GM12878 (cell line): ENCODE results near the gene UGT2B10. TPM values are rescaled to one million over a fixed set of nuclear protein-coding genes. Genes with fewer than 3 reads are reported as not detected.

Experiments used
- ATAC-seq: fragments of 200-7000 bp; cut with Tn5 transposase; 3 replicates; pipeline ENCODE4 v1.9.1; 2020; ENCODE audit warnings: mild to moderate bottlenecking, moderate library complexity
- BruUV-seq: library from RNA; stranded (reverse); fragments of 400-500 nt; replicated peaks from 2 replicates; lab custom pipeline; 2021; lab: Mats Ljungman, UMichigan
- CTCF ChIA-PET: fragments of 300-600 bp; sonication (Branson Sonifier 250); formaldehyde crosslinking; extraction: SDS; loops from one replicate; lab custom pipeline; 2021; ENCODE audit warnings: inconsistent platforms; lab: Yijun Ruan, JAX
- POLR2A ChIA-PET: fragments of 350-600 bp; formaldehyde crosslinking; extraction: SDS; loops from one replicate; lab custom pipeline; 2021; ENCODE audit warnings: inconsistent platforms; lab: Charles Lee
- RAD21 ChIA-PET: fragments of 300-600 bp; sonication (Branson Sonifier 250); formaldehyde crosslinking; loops from one replicate; lab custom pipeline; 2023; ENCODE audit warnings: antibody characterized with exemption; ENCODE audit not compliant: unreplicated experiment; lab: Charles Lee
- SMC1A ChIA-PET: fragments of 300-600 bp; sonication (Branson Sonifier 250); formaldehyde crosslinking; loops from one replicate; lab custom pipeline; 2023; ENCODE audit not compliant: unreplicated experiment, uncharacterized antibody; lab: Charles Lee
- DNase-seq: peaks from one replicate; pipeline ENCODE4 v3.0.0-alpha.2; 2011; ENCODE audit warnings: low read depth, low spot score
- FAIRE-seq: peaks from 3 replicates; lab custom pipeline; 2011; peaks lifted over from hg19 to GRCh38; lab: Jason Lieb, UNC
- H2AFZ ChIP-seq: 2 replicates; pipeline ENCODE4 v1.6.0; 2011; ENCODE audit warnings: low read depth, low read length, control low read depth; ENCODE audit not compliant: control insufficient read depth
- H3K27ac ChIP-seq: 2 replicates; pipeline ENCODE4 v1.5.1; 2011; ENCODE audit warnings: control low read depth; ENCODE audit not compliant: control insufficient read depth, insufficient read depth
- H3K27me3 ChIP-seq, 2 experiments: replicated peaks in 1 of 2; 2 replicates each; pipeline versions ENCODE4 v1.6.0 to v1.6.1; 2011; ENCODE audit warnings: low read length in 1 of 2; ENCODE audit not compliant: control insufficient read depth in 2 of 2, insufficient read depth in 2 of 2
- H3K36me3 ChIP-seq, 2 experiments: 2 replicates each; pipeline ENCODE4 v1.5.1; 2011; ENCODE audit warnings: low read length in 1 of 2; ENCODE audit not compliant: control insufficient read depth in 2 of 2, insufficient read depth in 2 of 2
- H3K4me1 ChIP-seq: 2 replicates; pipeline ENCODE4 v1.6.1; 2011; ENCODE audit warnings: mild to moderate bottlenecking, low read length, moderate library complexity, mixed read lengths; ENCODE audit not compliant: control insufficient read depth, insufficient read depth
- H3K4me2 ChIP-seq: 2 replicates; pipeline ENCODE4 v1.6.0; 2011; ENCODE audit warnings: control low read depth; ENCODE audit not compliant: control insufficient read depth, insufficient read depth
- H3K4me3 ChIP-seq: fragments of 200-600 bp; sonication (generic); 2 replicates; pipeline ENCODE4 v1.5.1; 2016
- H3K79me2 ChIP-seq: 2 replicates; pipeline ENCODE4 v1.6.0; 2011; ENCODE audit warnings: low read length; ENCODE audit not compliant: control insufficient read depth, insufficient read depth
- H3K9ac ChIP-seq: 2 replicates; pipeline ENCODE4 v1.8.0; 2011; ENCODE audit warnings: low read length, control low read depth, mixed read lengths; ENCODE audit not compliant: control insufficient read depth, insufficient read depth
- H3K9me3 ChIP-seq: replicated peaks from 3 replicates; pipeline ENCODE4 v1.5.1; 2011; ENCODE audit warnings: mild to moderate bottlenecking, low read length; ENCODE audit not compliant: control insufficient read depth, insufficient read depth
- H4K20me1 ChIP-seq: 2 replicates; pipeline ENCODE4 v1.6.0; 2011; ENCODE audit not compliant: control insufficient read depth, insufficient read depth
- CEBPZ ChIP-seq: fragments of 150-350 bp; IDR thresholded peaks from 2 replicates; pipeline ENCODE4 v1.6.1; 2016; ENCODE audit warnings: low read depth, low read length
- HDGF ChIP-seq: fragments of 450-650 bp; IDR thresholded peaks from 2 replicates; pipeline ENCODE4 v1.6.1; 2016; ENCODE audit warnings: antibody characterized with exemption
- IRF4 ChIP-seq: IDR thresholded peaks from 2 replicates; pipeline ENCODE4 v1.6.1; 2011; ENCODE audit warnings: low read depth, low read length
- KLF5 ChIP-seq: fragments of 450-650 bp; IDR thresholded peaks from 2 replicates; pipeline ENCODE4 v1.6.1; 2014; ENCODE audit warnings: mild to moderate bottlenecking; ENCODE audit not compliant: partially characterized antibody
- NKRF ChIP-seq: fragments of 450-650 bp; conservative IDR thresholded peaks from 2 replicates; pipeline ENCODE4 v1.6.1; 2017; ENCODE audit warnings: mild to moderate bottlenecking, moderate library complexity
- POLR2A ChIP-seq: IDR thresholded peaks from 2 replicates; pipeline ENCODE4 v1.6.1; 2011; ENCODE audit warnings: low read depth, mild to moderate bottlenecking, low read length
- RCOR1 ChIP-seq: conservative IDR thresholded peaks from 2 replicates; pipeline ENCODE4 v1.6.1; 2012; ENCODE audit warnings: low read depth, low read length, improper control_type of control experiment
- REST ChIP-seq: IDR thresholded peaks from 2 replicates; pipeline ENCODE4 v1.6.1; 2012; ENCODE audit warnings: mild to moderate bottlenecking, low read depth, low read length
- ZNF217 ChIP-seq: fragments of 450-650 bp; IDR thresholded peaks from 2 replicates; pipeline ENCODE4 v1.6.1; 2017; ENCODE audit warnings: antibody characterized with exemption, mild to moderate bottlenecking
- in situ Hi-C: fragments of 300-500 bp; cut with MboI; formaldehyde crosslinking; loops from 9 replicates; pipeline ENCODE4 v1.14.3; 2018; ENCODE audit warnings: mixed read lengths
- intact Hi-C: fragments of 100-400 bp; cut with micrococcal nuclease; formaldehyde crosslinking; loops from one replicate; pipeline ENCODE4 v1.14.2; 2022; ENCODE audit not compliant: unreplicated experiment
- polyA plus RNA-seq, 11 experiments: library from polyadenylated mRNA; depleted of rRNA in 4 of 11; unstranded in 6 of 11; stranded (reverse) in 5 of 11; fragments of >200 nt; fragmentation: Nextera tagmentation in 4 of 11; fragmentation: Illumina TruSeq in 1 of 11; extraction: Ambion mirVana in 4 of 11; extraction: Trizol in 1 of 11; gene quantifications; 1 replicate in 1 of 11; 2 replicates in 10 of 11; pipeline versions ENCODE4 v1.2.1 to v1.2.3, GENCODE V29; 2011 to 2016; ENCODE audit warnings: inconsistent platforms in 2 of 11, missing spikeins in 2 of 11, low read depth in 1 of 11
- total RNA-seq, 4 experiments: library from RNA; depleted of rRNA in 3 of 4; stranded (reverse); fragments of >200 nt in 3 of 4; fragmentation: Illumina TruSeq in 1 of 4; extraction: Trizol in 1 of 4; gene quantifications; 2 replicates each; pipeline versions ENCODE4 v1.2.1 to v1.2.3, GENCODE V29; 2013 to 2021
- TF ChIP-seq, protein P1 (sequence below), 3 experiments: IDR thresholded peaks in 2 of 3; conservative IDR thresholded peaks in 1 of 3; 2 replicates each; pipeline ENCODE4 v1.5.1; 2011; ENCODE audit warnings: low read depth in 3 of 3, low read length in 3 of 3, mild to moderate bottlenecking in 3 of 3, control low read depth in 2 of 3, moderate library complexity in 2 of 3, inconsistent platforms in 1 of 3, mixed read lengths in 1 of 3; ENCODE audit not compliant: control insufficient read depth in 2 of 3, insufficient read depth in 1 of 3; ENCODE audit errors: extremely low read depth in 1 of 3
- TF ChIP-seq, protein P2 (sequence below): IDR thresholded peaks from 2 replicates; pipeline ENCODE4 v1.6.1; 2011; ENCODE audit warnings: borderline replicate concordance, low read depth, mild to moderate bottlenecking, moderate library complexity, low read length; ENCODE audit not compliant: insufficient read depth, poor library complexity, severe bottlenecking

Gene UGT2B10
- total and polyA plus RNA-seq, 10 of the 15 experiments (the other 5 are each of a cell fraction or from before 2014, with no cell fraction given): not detected

DNA sequence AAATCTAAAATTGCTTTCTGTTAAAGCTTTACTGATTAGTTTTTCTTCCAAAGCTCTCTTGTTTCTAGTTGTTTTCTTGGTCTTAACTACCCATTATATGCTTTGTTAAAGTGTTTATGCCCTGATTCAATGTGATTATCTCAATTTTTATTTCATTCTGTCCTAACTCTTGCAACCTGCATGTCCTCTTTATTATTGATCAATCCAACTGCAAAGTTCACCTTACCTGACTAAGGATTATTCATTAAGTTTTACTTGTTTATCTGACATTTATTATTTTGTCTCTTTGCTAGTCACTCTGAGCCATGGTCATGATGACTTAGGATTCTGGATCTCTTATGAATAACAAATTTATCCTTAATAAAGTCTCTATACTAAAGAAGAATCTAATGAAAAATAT, 15.8 kb downstream of the UGT2B10 start:
- Histone ChIP-seq H3K27me3 (no peaks in the 10 kb centered on the region), H3K4me1 (no peaks in the 10 kb centered on the region), H3K4me2 (no peak overlapping the region), H3K9me3 (no peaks in the 10 kb centered on the region), H3K4me3 (no peak overlapping the region), H3K27ac (no peak overlapping the region), H4K20me1 (no peaks in the 10 kb centered on the region), H2AFZ (no peak overlapping the region), H3K36me3 (no peaks in the 10 kb centered on the region), H3K79me2 (no peaks in the 10 kb centered on the region), H3K9ac (no peak overlapping the region)
- RAD21 ChIA-PET: no interaction called here
- POLR2A ChIA-PET: no interaction called here
- CTCF ChIA-PET: no interaction called here
- intact Hi-C loops: no loop called here
- FAIRE-seq (no peak), ATAC-seq (no peak), DNase-seq (no peak)
- no TSS peak for BruUV-seq
- in situ Hi-C loops: no loop called here
- SMC1A ChIA-PET: no interaction called here
- no peak for TF ChIP-seq REST
- TF ChIP-seq IRF4: no peak
- TF ChIP-seq CEBPZ: no peak
- TF ChIP-seq RCOR1: no peak
- no peak for TF ChIP-seq KLF5
- TF ChIP-seq, protein P1, sequence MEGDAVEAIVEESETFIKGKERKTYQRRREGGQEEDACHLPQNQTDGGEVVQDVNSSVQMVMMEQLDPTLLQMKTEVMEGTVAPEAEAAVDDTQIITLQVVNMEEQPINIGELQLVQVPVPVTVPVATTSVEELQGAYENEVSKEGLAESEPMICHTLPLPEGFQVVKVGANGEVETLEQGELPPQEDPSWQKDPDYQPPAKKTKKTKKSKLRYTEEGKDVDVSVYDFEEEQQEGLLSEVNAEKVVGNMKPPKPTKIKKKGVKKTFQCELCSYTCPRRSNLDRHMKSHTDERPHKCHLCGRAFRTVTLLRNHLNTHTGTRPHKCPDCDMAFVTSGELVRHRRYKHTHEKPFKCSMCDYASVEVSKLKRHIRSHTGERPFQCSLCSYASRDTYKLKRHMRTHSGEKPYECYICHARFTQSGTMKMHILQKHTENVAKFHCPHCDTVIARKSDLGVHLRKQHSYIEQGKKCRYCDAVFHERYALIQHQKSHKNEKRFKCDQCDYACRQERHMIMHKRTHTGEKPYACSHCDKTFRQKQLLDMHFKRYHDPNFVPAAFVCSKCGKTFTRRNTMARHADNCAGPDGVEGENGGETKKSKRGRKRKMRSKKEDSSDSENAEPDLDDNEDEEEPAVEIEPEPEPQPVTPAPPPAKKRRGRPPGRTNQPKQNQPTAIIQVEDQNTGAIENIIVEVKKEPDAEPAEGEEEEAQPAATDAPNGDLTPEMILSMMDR (IDR thresholded peaks at IDR 0.05 in 2 of 3, conservative IDR thresholded peaks at IDR 0.05 in 1 of 3; ENCODE audit: control insufficient read depth in 2 of 3, extremely low read depth in 1 of 3, insufficient read depth in 1 of 3, low read depth in 3 of 3, low read length in 3 of 3): no peak
- TF ChIP-seq, protein P2, sequence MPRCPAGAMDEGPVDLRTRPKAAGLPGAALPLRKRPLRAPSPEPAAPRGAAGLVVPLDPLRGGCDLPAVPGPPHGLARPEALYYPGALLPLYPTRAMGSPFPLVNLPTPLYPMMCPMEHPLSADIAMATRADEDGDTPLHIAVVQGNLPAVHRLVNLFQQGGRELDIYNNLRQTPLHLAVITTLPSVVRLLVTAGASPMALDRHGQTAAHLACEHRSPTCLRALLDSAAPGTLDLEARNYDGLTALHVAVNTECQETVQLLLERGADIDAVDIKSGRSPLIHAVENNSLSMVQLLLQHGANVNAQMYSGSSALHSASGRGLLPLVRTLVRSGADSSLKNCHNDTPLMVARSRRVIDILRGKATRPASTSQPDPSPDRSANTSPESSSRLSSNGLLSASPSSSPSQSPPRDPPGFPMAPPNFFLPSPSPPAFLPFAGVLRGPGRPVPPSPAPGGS: no peak
- TF ChIP-seq HDGF: no peak
- no peak for TF ChIP-seq NKRF
- TF ChIP-seq ZNF217: no peak
- TF ChIP-seq POLR2A: no peak
